Measurements from ENCODE around the gene SLC9C1. TPM values are rescaled to one million over a fixed set of nuclear protein-coding genes. Genes with fewer than 3 reads are reported as not detected.

Gene SLC9C1
- total RNA-seq, 1 donor from 2014 or later = not detected

GRCh38 chr3:112230033-112230432 is 64.0 kb downstream of the SLC9C1 start:
- no peaks in the 10 kb centered on the region for H3K27me3 ChIP-seq (ENCODE audit: low read depth)
- intact Hi-C loops (cut with DNase I) = no loop called here

GRCh38 chr3:112228786-112229185 is 65.2 kb downstream of the SLC9C1 start:
- intact Hi-C loops (cut with DNase I) = no loop called here
- H3K36me3 ChIP-seq = no peaks in the 10 kb centered on the region

More at GRCh38 chr3:112230033-112230432, 64.0 kb downstream of the SLC9C1 start:
- Histone ChIP-seq H3K27ac (no peak overlapping the region), H3K36me3 (no peaks in the 10 kb centered on the region), H3K4me3 (no peak overlapping the region), H3K4me1 (no peaks in the 10 kb centered on the region), H3K9me3 (peaks cover 10% of the 10 kb centered on the region)
- DNase-seq (no peak), ATAC-seq (no peak)
- no peak for TF ChIP-seq CTCF (IDR thresholded peaks at IDR 0.05)

GRCh38 chr3:112200317-112200666 is 93.7 kb downstream of the SLC9C1 start:
- DNase-seq = no peak
- intact Hi-C loops (cut with DNase I) = no loop called here
- Histone ChIP-seq H3K36me3 (no peaks in the 10 kb centered on the region), H3K27me3 (ENCODE audit: low read depth) (no peaks in the 10 kb centered on the region), H3K4me3 (no peak overlapping the region), H3K27ac (no peak overlapping the region), H3K9me3 (no peaks in the 10 kb centered on the region), H3K4me1 (no peaks in the 10 kb centered on the region)
- ATAC-seq = no peak
- TF ChIP-seq CTCF (IDR thresholded peaks at IDR 0.05) = no peak

More at GRCh38 chr3:112228786-112229185, 65.2 kb downstream of the SLC9C1 start:
- H3K9me3 ChIP-seq = peaks cover 18% of the 10 kb centered on the region
- H3K4me1 ChIP-seq = no peaks in the 10 kb centered on the region
- TF ChIP-seq CTCF (IDR thresholded peaks at IDR 0.05) = no peak
- ATAC-seq = no peak
- H3K27me3 ChIP-seq (ENCODE audit: low read depth) = no peaks in the 10 kb centered on the region
- no peak for DNase-seq
- H3K4me3 ChIP-seq = no peak overlapping the region
- no peak overlapping the region for H3K27ac ChIP-seq

- no peak for ATAC-seq
- H3K4me1 ChIP-seq = no peaks in the 10 kb centered on the region
- H3K36me3 ChIP-seq = no peaks in the 10 kb centered on the region
- no peaks in the 10 kb centered on the region for H3K9me3 ChIP-seq
- intact Hi-C loops (cut with DNase I) = no loop called here
- no peaks in the 10 kb centered on the region for H3K27me3 ChIP-seq (ENCODE audit: low read depth)
- DNase-seq = no peak
- no peak for TF ChIP-seq CTCF (IDR thresholded peaks at IDR 0.05)
- no peak overlapping the region for H3K4me3 ChIP-seq
- H3K27ac ChIP-seq = no peak overlapping the region
Measured at GRCh38 chr3:112199622-112200316, 94.2 kb downstream of the SLC9C1 start.

- Histone ChIP-seq H3K4me1 (no peaks in the 10 kb centered on the region), H3K27me3 (ENCODE audit: low read depth) (no peaks in the 10 kb centered on the region), H3K4me3 (no peak overlapping the region), H3K27ac (no peak overlapping the region), H3K9me3 (no peaks in the 10 kb centered on the region), H3K36me3 (no peaks in the 10 kb centered on the region)
- intact Hi-C loops (cut with DNase I) = no loop called here
- no peak for TF ChIP-seq CTCF (IDR thresholded peaks at IDR 0.05)
- DNase-seq = no peak
- no peak for ATAC-seq
Measured at GRCh38 chr3:112197131-112197530, 96.9 kb downstream of the SLC9C1 start.
